GM12878 (cell line): ENCODE data around the gene DHX40.

Experiments
- CBX3 ChIP-seq: fragments of 200-600 bp; sonication (generic); IDR thresholded peaks from 2 replicates; pipeline ENCODE4 v1.6.1; 2016; ENCODE audit warnings: low read depth, borderline replicate concordance
- CEBPB ChIP-seq, 2 experiments: fragments of 150-350 bp in 1 of 2; IDR thresholded peaks; 2 replicates each; pipeline ENCODE4 v1.6.1; 2012 to 2014; ENCODE audit warnings: low read depth in 2 of 2, low read length in 2 of 2, borderline replicate concordance in 1 of 2, inconsistent platforms in 1 of 2
- MYC ChIP-seq: IDR thresholded peaks from 2 replicates; pipeline ENCODE4 v1.6.1; 2011; ENCODE audit warnings: mild to moderate bottlenecking, low read length, moderate library complexity, inconsistent platforms; ENCODE audit not compliant: insufficient read depth, insufficient replicate concordance, insufficient read length, severe bottlenecking
- NBN ChIP-seq: fragments of 450-650 bp; IDR thresholded peaks from 2 replicates; pipeline ENCODE4 v1.6.1; 2016
- TBL1XR1 ChIP-seq: IDR thresholded peaks from 2 replicates; pipeline ENCODE4 v1.6.1; 2012; ENCODE audit warnings: low read depth, low read length, improper control_type of control experiment
- TF ChIP-seq, protein P1 (sequence below): fragments of 150-350 bp; IDR thresholded peaks from 2 replicates; pipeline ENCODE4 v1.6.1; 2016; ENCODE audit warnings: low read depth, low read length
- TF ChIP-seq, protein P2 (sequence below): IDR thresholded peaks from 2 replicates; pipeline ENCODE4 v1.6.1; 2012; ENCODE audit warnings: low read depth, low read length, improper control_type of control experiment

DNA sequence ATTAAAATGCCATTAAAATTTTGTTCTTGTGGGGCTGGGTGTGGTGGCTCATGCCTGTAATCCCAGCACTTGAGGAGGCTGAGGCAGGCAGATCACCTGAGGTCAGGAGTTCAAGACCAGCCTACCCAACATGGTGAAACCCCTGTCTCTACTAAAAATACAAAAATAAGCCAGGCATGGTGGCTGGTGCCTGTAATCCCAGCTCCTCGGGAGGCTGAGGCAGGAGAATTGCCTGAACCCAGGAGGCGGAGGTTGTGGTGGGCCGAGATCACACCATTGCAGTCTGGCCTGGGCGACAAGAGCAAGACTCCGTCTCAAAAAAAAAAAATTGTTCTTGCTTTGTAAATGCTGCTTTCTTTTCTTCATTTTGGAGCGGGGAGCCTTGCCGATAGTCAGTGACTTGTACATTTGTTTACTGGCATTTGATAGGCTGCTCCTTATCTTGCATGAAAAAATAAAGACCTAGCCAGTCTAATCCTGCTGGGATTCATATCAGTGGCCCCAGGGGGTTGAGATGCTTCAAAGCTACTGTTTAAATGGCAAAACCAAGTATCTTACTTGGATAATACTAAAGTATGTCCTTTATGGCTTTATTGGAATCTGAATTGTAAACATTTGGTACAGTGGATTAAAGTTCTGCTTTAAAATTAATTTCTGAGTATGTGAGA lies 51.0 kb downstream of the DHX40 start:
- TF ChIP-seq, protein P1, sequence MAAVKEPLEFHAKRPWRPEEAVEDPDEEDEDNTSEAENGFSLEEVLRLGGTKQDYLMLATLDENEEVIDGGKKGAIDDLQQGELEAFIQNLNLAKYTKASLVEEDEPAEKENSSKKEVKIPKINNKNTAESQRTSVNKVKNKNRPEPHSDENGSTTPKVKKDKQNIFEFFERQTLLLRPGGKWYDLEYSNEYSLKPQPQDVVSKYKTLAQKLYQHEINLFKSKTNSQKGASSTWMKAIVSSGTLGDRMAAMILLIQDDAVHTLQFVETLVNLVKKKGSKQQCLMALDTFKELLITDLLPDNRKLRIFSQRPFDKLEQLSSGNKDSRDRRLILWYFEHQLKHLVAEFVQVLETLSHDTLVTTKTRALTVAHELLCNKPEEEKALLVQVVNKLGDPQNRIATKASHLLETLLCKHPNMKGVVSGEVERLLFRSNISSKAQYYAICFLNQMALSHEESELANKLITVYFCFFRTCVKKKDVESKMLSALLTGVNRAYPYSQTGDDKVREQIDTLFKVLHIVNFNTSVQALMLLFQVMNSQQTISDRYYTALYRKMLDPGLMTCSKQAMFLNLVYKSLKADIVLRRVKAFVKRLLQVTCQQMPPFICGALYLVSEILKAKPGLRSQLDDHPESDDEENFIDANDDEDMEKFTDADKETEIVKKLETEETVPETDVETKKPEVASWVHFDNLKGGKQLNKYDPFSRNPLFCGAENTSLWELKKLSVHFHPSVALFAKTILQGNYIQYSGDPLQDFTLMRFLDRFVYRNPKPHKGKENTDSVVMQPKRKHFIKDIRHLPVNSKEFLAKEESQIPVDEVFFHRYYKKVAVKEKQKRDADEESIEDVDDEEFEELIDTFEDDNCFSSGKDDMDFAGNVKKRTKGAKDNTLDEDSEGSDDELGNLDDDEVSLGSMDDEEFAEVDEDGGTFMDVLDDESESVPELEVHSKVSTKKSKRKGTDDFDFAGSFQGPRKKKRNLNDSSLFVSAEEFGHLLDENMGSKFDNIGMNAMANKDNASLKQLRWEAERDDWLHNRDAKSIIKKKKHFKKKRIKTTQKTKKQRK = no peak
- TF ChIP-seq CEBPB (IDR thresholded peaks at IDR 0.05; ENCODE audit: borderline replicate concordance in 1 of 2, low read depth in 2 of 2, low read length in 2 of 2) = no peak
- no peak for TF ChIP-seq NBN
- TF ChIP-seq, protein P2, sequence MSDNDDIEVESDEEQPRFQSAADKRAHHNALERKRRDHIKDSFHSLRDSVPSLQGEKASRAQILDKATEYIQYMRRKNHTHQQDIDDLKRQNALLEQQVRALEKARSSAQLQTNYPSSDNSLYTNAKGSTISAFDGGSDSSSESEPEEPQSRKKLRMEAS = no peak
- TF ChIP-seq TBL1XR1 = no peak
- no peak for TF ChIP-seq CBX3
- TF ChIP-seq MYC = no peak
